ENCODE measurements around the gene SH3BP5L.

Gene SH3BP5L

DNA sequence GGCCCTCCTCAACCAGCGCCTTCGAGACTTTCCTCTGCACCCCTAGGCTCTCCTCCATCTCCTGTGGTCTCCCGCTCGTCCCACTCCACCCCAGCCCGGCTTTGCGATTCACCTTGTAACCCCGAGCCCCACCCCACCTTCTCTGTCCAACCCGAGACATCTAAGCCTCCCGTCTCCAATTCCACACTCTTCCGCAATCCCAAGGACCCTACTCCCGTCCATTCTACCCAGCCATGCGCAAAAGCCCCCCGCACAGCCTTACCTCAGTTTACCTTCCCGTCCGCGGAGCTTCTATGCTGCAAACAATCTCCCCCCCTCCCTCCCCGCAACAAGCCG, 174 bp downstream of the SH3BP5L start:
- no peak for DNase-seq (ENCODE audit: low spot score)

DNA sequence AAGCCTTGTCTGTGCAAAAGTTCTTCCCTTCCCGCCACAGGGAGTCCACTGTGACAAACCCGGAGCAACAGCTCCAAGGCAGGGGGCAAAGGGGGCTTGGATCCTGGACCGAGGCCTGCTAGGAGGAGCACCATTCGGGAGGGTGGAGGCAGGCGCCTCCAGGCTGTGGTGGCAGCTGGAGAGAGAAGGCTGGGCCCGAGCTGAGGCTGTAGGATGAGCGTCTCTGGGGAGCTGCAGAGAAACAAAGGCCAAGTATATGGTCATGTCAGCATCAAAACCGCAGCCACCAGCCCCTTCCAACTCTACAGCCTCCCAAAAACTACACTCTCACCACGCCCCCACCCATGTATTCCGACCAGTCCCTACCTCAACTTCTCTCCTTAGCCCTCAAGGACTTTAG, 579 bp downstream of the SH3BP5L start:
- DNase-seq (ENCODE audit: low spot score): no peak

DNA sequence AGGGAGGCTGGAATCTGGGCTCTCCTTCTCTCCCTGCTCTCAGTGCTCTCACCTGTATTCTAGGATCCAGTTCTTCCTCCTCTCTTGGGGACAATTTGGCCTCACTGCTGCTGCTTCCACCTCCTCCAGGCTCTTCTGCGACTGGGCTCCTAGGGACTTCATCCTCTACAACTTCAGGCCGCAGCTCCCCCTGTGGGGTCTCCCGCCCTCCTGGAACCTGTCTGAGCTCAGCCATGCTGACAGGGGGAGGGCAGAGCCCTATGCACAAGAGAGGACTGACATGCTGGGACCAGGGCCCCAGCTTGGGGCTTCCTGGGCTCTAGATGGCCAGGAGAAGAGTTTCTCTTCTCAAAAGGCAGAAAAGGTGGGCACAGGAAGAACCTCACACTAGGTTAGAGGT, 1.0 kb downstream of the SH3BP5L start:
- DNase-seq (ENCODE audit: low spot score): no peak

DNA sequence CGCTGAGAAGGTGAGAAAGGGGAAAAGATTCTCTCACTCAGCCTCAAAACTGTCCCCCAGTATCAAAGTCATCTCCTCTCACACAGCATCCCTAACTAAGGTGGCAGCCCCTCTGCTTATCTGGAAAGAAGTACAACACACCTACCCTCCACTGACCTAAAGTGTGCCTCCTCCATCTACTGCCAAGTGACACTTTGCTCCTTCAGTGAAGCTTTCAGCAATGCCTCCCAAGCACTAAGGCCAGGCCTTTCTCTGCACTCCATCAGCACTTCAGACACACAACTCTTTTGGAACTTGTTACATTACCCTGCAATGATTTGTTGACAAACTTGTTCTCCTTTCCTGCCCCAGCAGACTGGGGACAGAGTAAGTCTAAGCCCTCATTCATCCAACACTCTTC, 1.4 kb downstream of the SH3BP5L start:
- no peak for DNase-seq (ENCODE audit: low spot score)

DNA sequence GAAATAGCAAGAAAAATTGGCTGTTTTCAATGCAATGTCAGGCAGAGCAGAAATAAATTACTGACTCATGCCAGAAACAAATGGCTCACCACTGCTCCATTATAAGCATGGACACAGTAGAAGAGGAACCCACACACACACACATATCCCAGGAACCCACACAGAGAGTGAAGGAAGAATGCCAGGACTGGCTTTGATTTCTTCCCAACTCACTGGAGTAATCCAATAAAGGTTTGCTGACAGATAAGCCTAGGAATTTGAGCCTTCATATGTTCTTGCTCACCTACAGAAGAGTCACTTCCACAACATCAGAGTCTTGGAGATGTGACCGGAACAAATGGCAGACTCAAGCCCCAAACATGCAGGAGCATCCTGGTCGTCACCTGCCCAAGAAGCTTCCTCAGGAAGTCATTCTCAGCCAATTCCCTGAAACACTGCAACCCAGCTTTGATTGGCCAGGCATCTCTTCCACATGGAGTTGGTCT, 2.2 kb downstream of the SH3BP5L start:
- no peak for DNase-seq (ENCODE audit: low spot score)

DNA sequence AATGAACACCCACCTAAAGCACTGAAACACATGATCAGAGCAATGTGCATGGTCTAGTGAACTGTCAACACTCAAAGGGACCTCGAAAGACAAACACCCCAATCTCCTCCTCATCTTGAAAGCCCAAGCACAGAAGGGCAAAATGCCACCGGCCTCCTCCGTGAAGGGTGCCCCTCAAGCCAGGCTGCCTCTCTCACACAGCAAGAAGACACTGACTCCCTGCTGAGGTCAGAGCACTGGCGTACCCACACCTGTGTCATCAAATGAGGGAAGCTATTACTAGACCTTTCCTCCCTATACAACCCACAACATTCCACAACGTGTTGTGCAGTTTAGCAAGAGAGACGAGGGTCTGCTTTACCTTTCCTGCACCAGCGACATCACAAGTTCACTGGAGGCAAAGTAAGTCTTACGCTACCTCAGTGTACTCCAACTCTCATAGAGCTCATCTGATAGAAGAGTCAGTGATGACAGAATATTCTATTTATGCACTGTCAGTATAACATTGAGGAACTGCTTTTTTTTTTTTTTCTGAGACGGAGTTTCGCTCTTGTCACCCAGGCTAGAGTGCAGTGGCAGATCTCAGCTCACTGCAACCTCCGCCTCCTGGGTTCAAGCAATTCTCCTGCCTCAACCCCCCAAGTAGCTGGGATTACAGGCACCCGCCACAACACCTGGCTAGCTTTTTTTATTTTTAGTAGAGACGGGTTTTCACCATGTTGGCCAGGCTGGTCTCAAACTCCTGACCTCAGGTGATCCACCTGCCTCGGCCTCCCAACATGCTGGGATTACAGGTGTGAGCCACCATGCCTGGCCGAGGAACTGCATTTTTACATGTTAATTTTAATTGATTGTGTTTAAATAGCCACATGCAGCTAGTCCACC, 3.3 kb downstream of the SH3BP5L start:
- no peak for DNase-seq (ENCODE audit: low spot score)

DNA sequence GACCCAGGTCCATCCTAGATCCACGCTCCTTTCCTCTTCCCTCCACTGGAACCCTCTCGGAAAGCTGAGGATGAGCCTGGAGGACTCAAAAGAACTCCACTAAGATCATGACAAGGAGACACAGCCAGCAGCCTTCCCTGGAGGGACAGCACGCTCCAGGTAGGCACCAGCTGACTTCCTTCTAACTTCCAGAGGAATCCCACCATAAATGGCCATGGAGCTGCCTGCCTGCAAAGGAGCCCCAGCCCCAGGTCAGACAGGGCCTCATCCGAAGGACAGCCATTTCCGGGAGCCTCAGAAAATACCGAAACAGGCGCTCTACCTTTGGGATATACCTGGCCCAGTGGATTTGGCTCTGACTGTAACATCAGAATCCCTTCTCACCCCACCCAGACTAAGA, 4.1 kb downstream of the SH3BP5L start:
- no peak for DNase-seq (ENCODE audit: low spot score)

DNA sequence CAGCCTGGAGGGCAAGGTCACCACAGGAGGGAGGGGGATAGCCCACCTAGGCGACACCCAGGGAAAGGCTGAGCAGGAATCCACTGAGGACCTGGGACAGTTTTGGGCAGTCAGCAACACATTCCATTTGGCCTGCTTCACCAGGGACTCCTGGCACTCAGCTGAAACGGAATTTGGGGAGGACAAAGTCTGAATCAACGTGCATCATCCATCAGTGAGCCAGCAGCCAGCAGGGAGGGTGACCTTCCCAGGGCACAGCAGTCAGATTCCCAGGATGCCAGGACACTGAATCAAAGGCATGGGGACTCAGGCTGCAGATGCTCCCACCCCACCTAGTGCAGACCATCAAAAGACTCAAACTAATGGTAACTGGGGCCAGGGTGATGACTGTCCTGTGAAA, 4.6 kb downstream of the SH3BP5L start:
- DNase-seq (ENCODE audit: low spot score): no peak

DNA sequence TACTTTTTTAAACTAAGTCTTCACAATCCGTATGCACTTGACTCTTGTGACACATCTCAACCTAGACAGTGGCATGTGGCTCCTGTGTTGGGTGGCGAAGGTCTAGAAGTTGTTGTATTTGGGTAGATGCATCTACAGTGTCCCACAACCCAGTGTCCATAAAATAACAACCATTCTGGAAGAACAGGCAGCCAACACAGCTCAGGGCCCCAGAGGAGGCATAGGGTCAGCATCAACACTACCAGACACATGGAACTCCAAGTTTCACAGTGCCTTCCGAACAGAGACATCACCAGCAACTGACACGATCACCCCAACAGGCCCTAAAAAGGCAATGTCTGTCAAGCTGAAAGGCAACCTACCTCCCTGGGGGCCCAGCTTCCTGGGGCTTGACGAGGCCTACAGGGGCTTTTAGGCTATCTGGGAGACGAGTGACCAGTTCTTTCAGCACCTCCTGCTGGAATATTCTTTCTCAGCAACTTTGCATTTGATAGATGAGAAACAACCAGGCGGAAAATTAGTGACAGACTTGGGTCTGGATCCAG, 5.6 kb downstream of the SH3BP5L start:
- no peak for DNase-seq (ENCODE audit: low spot score)

DNA sequence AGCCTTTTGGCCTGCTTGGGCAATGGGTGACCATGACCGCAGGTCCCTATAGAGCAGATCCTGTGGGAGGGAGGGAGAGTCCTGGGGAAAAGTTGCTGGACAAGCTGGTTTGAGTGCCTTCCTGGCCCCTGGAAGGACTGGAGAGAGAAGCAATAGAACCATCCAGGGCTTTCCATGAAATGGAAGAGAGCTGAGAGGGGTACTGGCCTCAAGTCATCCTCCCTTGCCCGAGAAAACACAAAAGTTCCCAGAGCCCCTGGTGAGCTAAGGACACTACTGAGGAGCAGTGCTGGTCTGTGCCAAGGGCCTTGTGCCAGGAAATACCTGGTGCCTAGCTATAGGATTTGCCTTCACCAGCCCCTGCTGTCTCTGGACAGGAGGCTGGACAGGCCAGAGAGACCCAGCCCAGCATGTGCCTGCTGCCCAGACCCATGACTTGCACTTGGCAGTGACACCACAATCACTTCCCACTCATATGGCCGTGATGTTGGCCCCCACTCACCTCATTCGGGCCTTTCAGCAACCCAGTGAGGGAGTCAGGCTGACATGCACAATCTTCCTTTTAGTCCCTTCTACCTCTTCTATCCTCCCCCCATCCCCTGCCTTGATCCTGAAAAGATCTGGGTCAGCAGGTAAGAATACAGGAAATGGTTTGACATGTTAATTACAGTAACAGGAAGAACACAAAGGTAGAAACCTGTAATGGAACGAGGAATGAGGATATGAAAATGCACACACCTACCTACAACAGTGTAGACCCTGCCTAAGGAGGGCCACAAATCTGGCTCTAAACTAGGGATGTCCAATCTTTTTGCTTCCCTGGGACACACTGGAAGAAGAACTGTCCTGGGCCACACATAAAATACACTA, 7.0 kb downstream of the SH3BP5L start:
- DNase-seq (ENCODE audit: low spot score): no peak

DNA sequence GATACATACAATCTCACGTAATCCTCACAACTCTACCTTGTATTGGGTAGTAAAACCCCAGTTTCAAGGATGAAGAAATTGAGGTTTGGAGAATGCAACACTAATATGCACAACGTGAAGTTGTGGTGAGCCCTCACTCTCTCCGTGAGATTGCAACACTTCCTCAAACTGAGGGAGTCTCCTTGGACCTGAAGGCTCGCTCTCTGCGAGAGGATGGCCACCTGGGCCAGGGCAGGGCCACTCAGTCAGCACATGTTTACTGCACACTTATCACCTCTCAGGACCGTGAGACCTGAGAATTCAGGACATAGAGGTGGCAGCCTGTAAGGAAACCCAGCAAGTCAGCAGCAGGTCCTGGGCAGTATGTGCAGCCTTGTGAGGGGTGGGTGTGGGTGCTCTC, 8.7 kb downstream of the SH3BP5L start:
- no peak for DNase-seq (ENCODE audit: low spot score)

DNA sequence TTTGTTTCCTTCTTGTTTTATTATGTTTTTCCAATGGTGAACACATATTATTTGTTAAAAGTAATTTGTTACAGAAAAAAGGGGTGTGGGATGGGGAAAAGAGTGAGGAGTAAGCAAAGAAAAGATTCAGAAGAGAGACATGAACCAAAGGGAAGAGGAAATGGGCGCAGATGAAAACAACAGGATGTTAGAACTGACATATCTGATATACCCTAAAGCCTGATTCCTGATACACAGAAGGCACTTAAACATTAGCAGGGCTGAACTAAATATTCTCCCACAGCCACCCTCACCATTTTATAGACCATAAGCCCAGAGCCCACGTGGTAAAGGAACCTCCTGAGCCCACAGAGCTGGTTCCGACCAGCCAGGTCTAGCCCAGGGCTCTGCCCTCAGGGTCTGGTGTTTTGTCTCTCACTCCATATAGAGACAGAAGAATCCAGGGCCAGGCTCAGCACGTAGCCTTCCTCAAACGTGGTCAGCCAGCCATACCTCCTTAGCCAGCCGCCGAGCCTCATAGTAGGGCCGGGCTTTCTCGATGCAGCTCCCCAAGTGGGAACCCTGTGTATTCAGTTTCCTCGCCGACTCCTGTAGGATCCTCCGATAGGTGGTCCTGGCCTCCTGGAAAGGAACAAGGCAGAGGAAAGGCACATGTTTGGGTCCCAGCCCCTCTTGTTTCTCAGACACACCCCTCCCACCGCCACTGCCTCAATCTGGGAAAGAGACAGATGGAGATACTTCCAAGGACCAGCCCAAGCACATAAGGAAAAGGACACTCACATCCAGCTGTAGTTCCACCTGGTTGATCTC, 9.5 kb downstream of the SH3BP5L start:
- no peak for DNase-seq (ENCODE audit: low spot score)

DNA sequence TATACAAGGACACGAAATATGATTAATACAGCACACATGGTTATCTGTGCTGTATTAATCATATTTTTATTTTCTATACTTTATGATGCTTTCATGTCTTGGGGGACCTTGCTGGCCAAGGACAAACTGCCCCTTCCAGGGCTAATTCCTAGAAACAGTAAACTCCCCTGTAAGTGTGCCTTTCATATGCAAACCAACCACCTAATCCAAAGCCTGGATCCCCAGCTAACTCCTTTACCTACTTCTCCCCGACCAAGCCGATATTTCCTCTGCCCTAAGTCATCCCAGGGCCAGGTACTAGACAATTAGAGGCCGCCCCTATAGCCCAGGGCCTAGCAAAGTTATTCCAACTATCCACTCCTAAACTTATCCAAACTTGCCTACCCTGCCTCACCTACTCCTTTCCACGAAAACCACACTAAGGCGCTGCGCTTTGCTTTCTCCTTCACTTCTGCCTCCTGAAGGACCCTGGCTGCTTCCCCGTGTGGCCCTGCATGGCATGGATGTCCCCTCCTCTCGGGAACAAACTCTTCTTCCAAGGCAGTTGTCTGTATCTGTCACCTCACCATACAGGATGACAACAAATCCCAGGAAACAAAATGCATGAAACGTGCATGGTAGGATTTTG, 10.2 kb downstream of the SH3BP5L start:
- DNase-seq (ENCODE audit: low spot score): no peak

DNA sequence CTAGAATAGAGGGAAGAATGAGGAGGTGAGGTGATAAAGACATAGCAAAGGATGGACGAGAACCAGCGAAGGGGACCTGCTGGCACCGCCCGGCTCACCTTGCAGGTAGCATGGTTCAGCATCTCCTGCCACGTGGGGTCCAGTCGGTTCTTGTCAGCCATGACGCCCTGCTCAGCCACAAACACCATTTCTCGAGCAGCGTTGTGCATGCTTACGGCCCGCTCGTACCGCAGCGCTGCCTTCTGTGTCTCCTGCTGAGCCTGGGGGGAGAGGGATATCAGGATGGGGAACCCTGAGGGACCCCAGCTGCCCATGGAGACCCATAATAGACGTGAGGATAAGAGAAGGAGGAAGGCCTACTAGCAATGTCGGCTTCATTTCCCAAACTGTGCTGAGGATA, 11.4 kb downstream of the SH3BP5L start:
- DNase-seq (ENCODE audit: low spot score): no peak

DNA sequence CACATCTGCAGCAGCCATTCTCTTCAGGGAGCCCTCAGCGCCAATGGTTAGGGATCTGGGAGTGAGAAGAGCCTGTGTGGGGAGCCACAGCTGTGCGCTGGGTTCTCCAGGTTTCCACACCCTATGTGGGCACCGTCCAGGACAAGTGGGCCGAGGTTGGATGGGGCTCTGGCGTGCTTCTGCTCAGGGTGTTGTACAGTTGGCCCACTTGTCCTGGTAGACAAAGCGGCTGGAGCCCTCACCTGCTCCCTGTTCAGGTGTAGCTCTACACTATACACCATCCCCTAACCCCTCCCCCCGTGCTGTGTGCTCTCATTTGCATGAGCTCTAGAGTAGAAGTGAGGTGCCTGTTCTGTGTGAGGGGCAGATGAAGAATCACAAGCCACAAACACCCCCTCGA, 12.2 kb downstream of the SH3BP5L start:
- DNase-seq (ENCODE audit: low spot score): no peak

DNA sequence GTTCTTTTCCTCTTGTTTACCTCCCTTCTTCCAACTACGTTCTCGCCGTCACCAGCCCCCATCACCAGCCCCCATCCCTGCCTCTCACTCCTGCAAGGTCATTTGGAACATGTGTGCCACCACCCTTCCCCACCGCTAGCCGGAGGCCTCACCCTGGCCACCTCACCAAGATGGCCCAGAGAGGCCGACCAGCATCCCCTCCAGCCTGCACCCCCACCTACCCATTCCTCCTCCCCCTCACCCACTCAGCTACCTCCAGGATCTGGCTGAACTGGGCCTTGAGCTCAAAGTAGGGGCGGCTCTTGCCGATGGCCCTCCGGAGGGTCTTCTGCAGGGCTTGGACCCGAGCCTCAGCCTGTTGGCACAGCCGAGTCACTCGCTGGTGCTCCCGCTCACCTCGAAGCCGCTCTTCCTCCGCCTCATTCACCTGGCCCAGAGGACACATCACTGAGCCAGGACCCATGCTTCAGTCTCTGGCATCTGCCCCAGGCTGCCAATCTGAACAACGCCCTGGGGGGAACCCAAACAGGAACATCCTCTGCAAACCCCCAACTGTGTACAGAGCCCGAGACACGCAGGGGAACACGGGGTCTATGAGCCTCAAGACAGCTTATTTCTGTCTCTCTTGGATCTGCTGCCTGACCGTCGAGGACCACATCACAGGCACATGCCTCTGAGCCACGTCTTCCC, 12.8 kb downstream of the SH3BP5L start:
- no peak for DNase-seq (ENCODE audit: low spot score)

DNA sequence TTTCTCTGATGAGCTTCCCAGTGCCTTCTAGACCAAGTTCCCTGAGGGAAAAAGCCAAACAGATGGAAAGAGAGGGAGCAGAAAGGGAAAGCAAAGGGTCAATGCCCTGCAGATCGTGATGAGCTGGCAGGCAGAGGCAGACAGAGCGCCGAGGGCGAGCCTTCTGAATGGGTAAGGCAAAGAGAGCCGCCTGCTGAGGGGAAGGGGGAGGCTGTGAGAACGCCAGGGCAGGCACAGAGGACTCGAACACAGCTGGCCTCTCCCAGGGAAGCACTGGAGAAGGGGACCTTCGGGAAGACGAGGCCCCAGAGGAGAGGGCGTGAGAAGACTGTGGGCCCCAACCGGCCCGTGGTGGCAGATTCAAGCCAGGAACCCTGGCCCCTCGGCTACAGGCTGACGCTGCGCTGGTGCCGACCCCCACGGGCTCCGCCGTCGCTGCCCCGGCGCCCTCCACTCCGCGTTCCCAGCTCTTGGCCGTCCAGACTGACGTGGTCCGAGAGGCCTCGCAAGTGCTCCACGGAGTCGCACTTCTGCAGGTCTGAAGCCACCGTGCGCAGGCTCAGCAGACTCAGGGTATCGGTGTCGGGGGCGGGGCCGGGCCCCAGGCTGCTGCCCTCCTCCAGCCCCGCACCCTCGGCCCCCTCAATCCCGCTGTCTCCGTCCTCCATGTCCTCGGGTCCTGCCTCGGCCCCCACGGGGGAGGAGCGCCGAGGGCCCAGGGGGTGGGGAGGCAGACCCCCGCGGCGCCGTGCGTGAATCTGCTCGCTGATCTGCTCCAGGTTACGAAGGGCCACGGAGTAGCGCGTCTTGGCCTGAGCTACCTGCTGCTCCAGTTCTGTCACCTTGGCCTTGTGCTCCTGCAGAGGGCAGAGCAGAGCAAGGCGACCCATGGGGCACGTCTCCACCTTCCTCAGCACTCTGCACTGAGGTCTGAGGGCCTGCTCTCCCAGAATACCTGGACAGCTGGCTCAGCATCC, 13.9 kb downstream of the SH3BP5L start:
- DNase-seq (ENCODE audit: low spot score): no peak

DNA sequence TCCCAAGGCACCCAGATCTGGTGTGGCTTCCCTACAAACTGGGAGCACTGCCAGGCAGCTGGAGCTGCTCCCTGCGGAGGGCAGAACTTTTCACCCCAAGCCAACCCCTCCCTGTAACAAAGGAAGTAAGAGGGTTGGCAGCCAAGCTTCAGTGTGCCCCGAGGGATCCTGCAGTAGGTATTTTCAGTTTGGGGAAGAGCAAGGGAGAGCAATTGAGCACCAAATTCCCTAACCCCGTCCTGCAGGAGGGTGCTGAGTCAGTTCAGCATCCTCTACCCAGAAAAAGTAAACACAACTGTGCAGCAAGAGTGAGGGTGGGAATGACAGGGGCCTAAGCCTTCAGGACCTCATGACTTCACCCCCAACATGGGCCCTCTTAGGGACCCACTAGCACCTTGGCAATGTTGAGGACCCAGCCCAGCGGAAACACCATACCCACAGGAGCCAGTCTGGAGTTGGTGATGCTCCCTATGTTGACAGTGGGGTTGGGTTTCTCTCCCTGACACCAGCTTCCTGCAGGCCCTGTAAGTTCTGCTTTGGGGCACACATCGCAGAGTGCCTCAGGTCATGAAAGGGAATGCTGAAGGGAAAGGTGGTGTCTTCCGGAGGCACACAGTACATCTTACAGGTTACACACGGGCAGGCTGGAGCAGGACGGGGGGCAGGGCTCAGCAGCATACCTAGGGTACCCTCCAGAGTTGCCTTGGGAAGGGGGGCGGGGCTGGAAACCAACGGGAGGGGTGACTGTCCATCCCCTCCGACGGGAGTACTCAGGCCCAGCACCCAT, 14.8 kb downstream of the SH3BP5L start:
- DNase-seq (ENCODE audit: low spot score): peak; percentile 28
